ENCODE results near the gene HYOU1. TPM values are rescaled to one million over a fixed set of nuclear protein-coding genes. Genes with fewer than 3 reads are reported as not detected.
"Not testable (repeated sequence)": the region's sequence is repeated elsewhere in the genome, so short reads cannot be mapped to it uniquely, and the experiment has no call there.

The HYOU1 gene, protein sequence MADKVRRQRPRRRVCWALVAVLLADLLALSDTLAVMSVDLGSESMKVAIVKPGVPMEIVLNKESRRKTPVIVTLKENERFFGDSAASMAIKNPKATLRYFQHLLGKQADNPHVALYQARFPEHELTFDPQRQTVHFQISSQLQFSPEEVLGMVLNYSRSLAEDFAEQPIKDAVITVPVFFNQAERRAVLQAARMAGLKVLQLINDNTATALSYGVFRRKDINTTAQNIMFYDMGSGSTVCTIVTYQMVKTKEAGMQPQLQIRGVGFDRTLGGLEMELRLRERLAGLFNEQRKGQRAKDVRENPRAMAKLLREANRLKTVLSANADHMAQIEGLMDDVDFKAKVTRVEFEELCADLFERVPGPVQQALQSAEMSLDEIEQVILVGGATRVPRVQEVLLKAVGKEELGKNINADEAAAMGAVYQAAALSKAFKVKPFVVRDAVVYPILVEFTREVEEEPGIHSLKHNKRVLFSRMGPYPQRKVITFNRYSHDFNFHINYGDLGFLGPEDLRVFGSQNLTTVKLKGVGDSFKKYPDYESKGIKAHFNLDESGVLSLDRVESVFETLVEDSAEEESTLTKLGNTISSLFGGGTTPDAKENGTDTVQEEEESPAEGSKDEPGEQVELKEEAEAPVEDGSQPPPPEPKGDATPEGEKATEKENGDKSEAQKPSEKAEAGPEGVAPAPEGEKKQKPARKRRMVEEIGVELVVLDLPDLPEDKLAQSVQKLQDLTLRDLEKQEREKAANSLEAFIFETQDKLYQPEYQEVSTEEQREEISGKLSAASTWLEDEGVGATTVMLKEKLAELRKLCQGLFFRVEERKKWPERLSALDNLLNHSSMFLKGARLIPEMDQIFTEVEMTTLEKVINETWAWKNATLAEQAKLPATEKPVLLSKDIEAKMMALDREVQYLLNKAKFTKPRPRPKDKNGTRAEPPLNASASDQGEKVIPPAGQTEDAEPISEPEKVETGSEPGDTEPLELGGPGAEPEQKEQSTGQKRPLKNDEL
- 84.2 TPM for polyA plus RNA-seq (2012; ENCODE audit: insufficient read depth, insufficient read length)

DNA sequence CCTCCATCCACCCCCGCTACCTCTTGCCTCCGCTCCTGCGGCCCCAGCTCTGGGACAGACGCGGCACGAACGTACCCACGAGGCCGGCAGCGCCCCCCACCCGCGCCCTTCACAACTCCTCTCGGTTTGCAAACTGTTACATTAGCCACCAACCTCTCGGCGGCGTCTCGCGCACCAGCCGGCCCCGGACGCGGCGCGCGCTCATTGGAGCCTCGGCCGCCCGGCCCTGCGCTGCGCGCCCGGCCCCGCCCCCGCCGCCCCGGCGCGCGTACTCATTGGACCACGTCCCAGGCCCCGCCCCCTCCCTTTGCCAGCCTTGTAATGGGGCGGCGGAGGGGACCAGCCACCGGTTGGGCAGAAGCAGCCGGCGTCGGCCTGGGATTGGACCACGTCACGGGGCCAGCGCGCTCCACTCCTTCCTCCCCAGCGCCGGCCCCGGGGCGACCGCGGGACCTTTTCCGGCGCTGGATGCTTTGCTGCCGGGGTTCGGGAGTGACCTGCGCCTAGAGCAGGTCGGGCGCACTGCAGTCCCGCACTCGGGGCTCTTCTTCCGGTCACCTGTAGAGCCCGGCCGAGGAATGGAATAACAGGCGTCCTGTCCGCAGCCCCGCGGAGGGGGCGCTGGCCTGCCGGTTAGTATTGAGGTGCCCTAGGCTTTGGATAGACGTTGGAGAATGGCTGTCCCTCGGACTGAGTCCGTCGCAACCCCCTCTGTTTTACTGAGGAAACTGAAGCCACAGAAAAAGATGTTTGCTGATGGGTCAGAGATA is at the start of gene HYOU1:
Gene HYOU1, minus strand, starts transcription at position 206 of the 770 bp plus-strand sequence. CDS start 1,045 bp downstream, outside the sequence.
- DNase-seq (ENCODE audit: low read depth, low spot score), result peak; percentile 93
- H3K4me3 ChIP-seq (ENCODE audit: low read length), result peak within 1 kb of the TSS; percentile 91

DNA sequence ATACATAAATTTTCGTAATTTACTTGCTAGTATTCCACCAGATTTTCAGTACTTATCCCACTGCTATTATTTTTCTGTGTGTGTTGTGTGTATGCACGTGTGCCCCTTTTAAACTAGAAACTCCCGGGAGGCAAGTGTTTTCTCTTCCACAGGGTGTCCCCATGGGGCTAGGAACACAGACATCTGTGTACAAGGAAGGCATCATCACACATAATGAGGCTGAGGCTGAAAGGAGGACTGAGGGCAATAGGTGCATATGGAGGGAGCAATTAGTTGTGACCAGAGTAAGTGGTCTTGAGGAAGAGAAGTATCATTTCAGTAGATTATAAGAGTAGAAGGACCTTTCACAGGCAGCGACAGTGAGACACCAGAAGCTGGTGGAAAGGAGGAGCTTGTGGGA is 46.8 kb upstream of the HYOU1 start:
- H3K4me3 ChIP-seq (ENCODE audit: low read length), result no peak overlapping the region
- DNase-seq (ENCODE audit: low read depth, low spot score), result no peak

DNA sequence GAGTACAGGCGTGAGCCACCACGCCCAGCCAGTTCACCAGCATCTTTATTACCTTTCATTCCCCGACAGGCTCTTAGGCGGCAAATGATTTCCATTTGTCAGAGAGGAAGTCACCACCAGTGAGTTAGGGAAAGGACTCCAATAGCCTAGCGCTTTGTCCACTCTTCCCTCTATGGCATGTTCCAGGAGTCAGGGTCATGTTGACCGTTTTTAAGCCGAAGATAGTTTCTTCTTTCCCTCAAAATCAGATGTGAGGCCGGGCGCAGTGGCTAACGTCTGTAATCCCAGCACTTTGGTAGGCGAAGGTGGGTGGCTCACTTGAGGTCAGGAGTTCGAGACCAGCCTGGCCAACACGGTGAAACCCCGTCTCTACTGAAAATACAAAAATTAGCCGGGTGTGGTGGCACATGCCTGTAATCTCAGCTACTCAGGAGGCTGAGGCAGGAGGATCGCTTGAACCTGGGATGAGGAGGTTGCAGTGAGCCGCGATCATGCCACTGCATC is 46.2 kb upstream of the HYOU1 start:
- not testable (repeated sequence) for DNase-seq (ENCODE audit: low read depth, low spot score); H3K4me3 ChIP-seq (ENCODE audit: low read length)

DNA sequence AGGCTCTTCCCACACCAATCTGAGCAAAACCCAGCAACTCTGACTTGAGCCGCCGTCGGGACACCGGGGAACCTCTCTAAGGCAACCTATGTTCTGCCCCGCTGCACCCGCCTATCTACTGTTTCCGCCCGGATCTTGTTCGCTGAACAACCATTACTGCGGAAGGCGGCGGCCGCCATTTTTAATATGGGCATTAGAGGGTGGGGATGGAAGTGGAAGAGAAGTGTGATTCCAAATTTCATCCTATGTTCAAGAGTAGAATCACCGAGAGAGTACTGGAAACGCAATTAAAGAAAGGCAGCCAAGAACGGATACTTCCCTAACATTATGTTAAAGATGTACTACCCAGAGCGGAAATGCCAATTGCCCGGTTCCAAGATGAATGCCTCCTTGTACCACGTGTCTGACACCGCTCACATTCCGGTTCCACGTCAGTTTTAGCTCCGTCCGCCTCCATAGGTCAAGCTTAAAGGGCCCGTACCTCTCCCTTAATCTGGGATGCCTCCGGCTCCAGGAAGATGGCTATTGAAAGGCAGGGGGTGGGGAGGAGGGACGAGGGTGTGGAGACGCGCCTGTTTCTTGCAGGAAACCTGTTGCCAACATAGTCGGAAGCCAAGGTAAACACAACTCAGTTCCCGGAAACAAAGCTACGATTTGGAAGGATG is 44.9 kb upstream of the HYOU1 start, which contains the start of gene DPAGT1:
Gene DPAGT1, minus strand, starts transcription at position 95 of the 665 bp plus-strand sequence. CDS start 198 bp downstream, outside the sequence.
- peak within 1 kb of the TSS; percentile 67 for H3K4me3 ChIP-seq (ENCODE audit: low read length)
- DNase-seq (ENCODE audit: low read depth, low spot score), result peak; percentile 94

DNA sequence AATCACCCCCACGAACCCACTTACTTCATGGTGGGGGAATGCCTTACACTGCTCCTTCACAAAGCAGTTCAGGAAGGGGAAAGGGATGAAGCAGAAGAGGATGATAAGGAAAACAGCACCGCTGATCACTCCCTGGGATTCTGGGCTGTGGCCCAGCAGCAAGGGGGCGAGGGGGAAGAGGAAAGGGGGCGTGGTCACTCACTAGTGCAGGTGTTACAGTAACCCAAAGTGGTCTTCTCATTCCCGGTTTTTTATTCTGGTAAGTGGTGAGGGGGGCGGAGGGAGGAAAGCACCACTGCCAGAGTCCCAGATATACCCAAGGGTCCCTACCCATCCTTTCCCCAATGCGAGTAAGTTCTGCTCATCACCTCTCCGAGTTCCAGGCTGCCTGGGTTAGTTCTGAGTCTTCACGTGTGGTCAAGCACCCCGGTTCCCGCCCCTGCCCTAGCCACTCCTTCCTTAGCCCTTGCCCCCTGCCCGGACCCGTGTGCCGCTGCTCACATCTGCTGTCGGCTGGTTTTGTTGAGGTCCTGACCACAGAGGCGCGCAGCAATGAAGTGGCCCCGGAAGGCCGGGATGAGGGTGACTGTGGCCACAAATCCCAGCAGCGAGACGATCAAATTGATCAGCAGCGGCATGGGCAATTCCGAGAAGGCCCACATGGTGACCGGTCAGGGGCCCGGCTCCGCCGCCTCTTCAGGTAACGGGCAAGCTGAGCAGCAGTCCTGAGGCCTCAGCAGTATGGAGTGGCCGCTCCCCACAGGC is 44.2 kb upstream of the HYOU1 start:
- peak overlapping the region; percentile 67 for H3K4me3 ChIP-seq (ENCODE audit: low read length)
- DNase-seq (ENCODE audit: low read depth, low spot score), result no peak

DNA sequence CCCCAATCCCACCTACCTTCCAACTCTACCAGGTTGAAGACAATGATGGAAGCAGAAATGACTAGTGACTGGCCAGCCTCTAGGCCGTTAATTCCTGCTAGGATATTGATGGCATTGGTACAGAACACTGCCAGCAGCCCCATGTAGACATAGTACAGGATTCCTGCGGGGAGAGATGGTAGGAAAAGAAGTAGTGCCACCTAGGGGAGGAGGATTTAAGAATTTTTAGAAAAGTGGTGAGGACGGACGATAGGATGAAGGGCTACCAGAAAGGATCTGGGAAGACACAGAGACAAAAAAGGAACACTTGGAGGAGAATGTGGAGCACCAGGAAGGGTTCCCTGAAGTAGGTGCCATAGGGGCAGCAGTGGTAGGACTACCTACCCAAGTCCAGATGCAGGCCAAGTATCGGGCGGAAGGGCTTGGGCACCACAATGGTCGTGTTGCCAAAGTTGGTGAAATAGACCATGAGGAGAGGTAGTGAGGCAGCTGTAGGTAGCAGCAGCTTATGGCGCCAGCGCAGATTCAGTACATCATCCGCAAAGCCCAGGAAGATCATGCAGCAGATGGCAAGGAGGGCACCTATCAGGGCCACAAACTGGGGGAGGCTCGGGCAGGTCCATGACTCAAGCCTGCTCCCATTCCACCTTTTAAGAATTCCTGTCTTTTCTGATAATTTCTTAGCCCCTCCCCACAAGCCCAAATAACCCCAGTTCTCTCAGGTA is 43.4 kb upstream of the HYOU1 start:
- DNase-seq (ENCODE audit: low read depth, low spot score), result no peak
- H3K4me3 ChIP-seq (ENCODE audit: low read length), result peak overlapping the region; percentile 67

DNA sequence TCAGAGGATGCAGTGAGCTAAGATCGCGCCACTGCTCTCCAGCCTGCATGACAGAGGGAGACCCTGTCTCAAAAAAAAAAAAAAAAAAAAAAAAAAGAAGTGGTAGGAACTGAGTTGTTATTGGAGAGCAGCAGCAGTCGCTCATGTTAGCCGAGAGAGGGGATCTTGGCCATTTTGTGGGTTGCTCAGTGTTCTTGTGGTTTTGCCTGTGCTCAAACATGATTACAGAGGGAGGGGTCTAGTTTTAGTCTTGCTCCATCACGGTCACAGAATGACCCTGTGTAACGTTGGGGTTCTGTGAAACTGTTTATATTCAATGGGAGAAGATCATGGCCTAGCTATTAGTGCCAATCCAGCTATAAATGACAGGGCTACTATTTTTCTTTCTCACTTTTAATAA is 42.7 kb upstream of the HYOU1 start:
- DNase-seq (ENCODE audit: low read depth, low spot score), result no peak
- no peak overlapping the region for H3K4me3 ChIP-seq (ENCODE audit: low read length)

DNA sequence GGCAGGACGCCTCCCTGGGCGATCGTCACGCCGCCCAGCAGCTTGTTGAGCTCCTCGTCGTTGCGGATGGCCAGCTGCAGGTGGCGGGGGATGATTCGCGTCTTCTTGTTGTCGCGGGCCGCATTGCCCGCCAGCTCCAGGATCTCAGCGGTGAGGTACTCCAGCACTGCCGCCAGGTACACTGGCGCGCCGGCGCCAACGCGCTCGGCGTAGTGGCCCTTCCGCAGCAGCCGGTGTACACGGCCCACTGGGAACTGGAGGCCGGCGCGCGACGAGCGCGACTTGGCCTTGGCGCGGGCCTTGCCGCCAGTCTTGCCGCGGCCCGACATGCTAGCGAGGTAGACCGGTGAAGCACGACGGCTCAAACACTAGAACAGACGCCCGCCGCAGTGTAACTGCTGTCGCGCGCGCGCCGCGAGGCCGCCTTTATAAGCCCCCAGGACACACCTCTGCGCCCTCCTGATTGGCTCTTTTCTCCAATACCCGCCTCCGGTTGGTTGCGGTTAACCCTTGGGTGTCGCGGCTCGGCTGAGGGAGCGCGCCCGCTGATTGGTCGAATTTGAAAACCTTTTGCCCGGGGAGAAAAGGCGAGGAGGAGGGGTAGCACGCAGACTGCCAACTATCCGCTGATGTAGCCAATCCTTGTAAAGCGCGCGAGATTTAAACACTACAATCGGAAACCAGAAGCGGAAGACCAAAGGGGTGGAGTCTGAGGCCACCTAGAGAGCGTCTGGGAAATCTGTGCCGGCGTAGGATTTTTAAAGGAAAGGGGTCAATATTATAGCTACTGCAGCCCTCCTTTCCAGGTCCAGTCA is 38.3 kb upstream of the HYOU1 start:
- DNase-seq (ENCODE audit: low read depth, low spot score), result peak; percentile 100
- peak overlapping the region; percentile 69 for H3K4me3 ChIP-seq (ENCODE audit: low read length)

DNA sequence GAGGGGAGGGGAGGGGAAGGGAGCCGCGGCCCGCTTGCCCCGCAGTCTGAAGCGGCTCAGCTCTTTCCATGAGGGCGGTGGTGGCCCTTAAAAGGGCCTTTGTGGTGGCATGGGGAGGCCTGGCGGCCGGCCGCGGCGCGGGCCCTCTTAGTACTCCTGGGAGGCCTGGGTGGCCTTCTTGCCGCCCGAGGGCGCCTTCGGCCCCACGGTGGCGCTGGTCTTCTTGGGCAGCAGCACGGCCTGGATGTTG is 37.7 kb upstream of the HYOU1 start:
- DNase-seq (ENCODE audit: low read depth, low spot score), result no peak

DNA sequence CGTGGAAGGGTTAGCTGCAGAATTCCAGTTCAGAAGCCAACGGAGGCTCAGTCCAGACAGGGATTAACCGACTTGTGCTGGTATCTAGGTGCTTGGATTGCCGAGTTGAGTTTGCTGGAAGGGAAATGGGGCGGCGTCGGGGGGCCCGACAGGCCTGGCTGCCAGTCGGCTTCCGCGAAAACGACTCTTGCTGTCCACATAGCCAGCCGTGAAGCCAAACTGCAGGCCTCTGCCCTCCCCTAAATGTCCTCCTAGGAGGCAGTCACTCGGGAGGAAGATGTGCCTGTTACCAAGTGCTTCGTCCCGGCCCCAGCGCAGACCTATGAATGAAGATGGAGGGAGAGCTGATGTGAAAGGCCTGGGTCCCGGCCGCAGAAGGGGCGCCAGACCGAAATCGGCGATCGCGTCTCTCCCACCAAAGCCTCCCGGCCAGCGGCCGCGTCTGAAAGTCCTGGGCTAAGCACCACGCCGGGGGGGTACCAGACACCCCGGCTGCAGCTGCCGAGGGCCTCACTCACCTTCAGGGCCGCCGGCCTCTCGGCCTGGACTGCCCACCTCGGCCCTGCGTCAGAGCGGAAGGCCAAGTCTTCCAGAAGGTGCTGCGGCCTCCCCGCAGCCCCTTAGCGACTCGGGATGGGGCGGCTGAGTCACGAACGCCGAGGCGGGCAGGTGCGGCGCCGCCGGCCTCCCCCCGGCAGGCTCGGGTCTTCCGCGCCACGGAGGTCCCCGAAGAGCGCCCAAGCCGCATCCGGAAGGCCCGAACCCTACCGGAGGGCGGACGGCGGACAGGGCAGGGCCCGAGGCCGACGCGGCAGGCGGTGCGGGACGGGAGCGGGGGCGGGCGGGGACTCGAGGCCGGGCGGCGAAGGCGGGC is 37.2 kb upstream of the HYOU1 start:
- DNase-seq (ENCODE audit: low read depth, low spot score), result no peak
- peak overlapping the region; percentile 69 for H3K4me3 ChIP-seq (ENCODE audit: low read length)

More for the DNA sequence above, 37.7 kb upstream of the HYOU1 start:
- peak overlapping the region; percentile 69 for H3K4me3 ChIP-seq (ENCODE audit: low read length)

DNA sequence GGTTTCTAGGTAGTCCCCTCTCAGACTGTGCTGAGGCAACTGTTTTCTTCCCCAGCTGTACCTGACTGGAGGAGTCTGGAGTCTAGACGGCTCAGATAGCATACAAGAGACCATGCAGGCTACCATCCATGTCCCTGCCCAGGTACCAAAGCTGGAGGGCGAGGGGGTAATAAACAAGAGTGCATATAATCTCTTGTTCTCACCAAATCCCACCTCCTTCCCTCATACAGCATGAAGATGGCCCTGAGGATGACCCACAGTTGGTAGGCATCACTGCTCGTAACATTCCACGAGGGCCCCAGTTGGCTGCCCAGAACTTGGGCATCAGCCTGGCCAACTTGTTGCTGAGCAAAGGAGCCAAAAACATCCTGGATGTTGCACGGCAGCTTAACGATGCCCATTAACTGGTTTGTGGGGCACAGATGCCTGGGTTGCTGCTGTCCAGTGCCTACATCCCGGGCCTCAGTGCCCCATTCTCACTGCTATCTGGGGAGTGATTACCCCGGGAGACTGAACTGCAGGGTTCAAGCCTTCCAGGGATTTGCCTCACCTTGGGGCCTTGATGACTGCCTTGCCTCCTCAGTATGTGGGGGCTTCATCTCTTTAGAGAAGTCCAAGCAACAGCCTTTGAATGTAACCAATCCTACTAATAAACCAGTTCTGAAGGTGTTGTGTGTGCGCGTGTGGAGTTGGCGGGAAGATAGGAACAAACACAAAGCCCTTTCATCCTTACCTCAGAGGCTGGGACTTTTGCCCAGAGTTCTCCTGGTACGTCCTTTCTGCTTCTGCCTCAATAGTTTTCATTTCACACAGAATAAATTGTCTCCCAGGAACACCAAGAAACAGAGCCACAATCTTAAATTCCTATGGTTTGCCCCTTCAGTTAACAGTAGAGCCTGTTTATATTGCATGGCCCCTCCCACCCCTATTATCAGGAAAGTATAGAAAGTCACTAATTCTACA is 36.2 kb upstream of the HYOU1 start:
- H3K4me3 ChIP-seq (ENCODE audit: low read length), result peak overlapping the region; percentile 69
- DNase-seq (ENCODE audit: low read depth, low spot score), result no peak

DNA sequence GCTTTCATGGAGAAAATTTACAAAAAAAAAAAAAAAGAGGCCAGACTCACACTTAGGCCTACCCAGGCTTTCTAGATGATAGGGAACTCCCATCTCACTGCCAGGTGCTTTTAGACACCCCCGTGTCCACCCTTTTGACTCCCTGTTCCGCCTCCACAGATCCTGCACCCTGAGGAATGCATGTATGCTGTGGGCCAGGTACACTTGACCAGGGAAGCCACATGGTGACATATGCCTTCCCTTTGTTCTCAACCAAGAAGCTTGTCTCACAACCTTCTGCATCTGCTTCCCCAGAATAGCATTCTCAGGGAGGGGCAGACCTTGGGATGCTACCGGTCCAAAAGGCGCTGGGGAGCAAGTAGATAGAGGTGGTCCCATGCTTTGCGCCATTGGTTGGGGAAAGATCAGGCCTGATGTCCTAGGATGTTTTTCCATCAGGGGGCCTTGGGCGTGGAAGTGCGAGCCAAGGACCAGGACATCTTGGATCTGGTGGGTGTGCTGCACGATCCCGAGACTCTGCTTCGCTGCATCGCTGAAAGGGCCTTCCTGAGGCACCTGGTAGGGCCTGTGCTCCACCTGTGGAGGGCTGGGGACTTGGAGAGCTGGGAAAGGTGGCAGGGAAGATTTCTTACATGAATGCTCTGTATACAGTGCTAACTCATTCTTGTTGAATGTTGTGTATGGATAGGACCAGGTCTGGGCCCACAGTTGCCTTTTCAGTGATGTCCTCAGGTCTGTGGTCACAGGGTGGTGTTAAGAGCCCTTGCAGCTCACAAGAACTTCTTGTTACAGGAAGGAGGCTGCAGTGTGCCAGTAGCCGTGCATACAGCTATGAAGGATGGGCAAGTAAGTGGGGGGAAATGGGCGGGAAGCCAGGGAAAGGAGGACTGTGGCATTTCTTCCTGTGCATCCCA is 35.2 kb upstream of the HYOU1 start:
- H3K4me3 ChIP-seq (ENCODE audit: low read length), result no peak overlapping the region
- DNase-seq (ENCODE audit: low read depth, low spot score), result no peak

DNA sequence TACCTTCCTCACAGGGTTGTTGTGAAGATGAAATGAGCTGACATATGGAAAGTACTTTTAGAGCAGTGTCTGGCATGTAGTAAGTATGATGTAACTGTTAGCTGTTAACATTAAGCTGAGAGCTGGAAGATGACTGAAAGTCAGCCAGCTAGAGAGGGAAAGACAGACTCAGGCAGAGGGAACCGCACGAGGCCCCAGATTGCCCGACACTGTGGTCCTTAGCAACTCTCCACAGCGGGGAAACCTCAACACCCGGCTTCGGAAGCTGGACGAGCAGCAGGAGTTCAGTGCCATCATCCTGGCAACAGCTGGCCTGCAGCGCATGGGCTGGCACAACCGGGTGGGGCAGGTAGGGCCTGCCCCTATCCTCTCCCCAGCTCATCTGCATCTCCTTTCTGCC is 34.2 kb upstream of the HYOU1 start:
- no peak for DNase-seq (ENCODE audit: low read depth, low spot score)
- H3K4me3 ChIP-seq (ENCODE audit: low read length), result no peak overlapping the region
